Measurements from ENCODE around the gene HSD3B7.

GRCh38 chr16:30964574-30965226, 20.3 kb upstream of the HSD3B7 start:
- TF ChIP-seq SUZ12 (IDR thresholded peaks at IDR 0.05; ENCODE audit: extremely low read depth, insufficient read depth, insufficient read length): no peak
- TF ChIP-seq ZNF274 (IDR thresholded peaks at IDR 0.05; ENCODE audit: low read depth, low read length): no peak

Data from NT2/D1 (cell line).